CD4-positive, alpha-beta T cell (primary cell): Measurements from ENCODE around the gene RABGEF1. TPM values are rescaled to one million over a fixed set of nuclear protein-coding genes. Genes with fewer than 3 reads are reported as not detected.

Source experiments
- ATAC-seq: fragments of 200-7000 bp; cut with Tn5 transposase; one replicate; pipeline ENCODE4 v1.10.0; 2022; ENCODE audit warnings: mild to moderate bottlenecking; ENCODE audit not compliant: poor library complexity
- CTCF ChIA-PET: fragments of 350-600 bp; sonication (Branson Sonifier 250); formaldehyde crosslinking; loops from one replicate; lab custom pipeline; 2021; ENCODE audit warnings: antibody characterized with exemption, inconsistent platforms; lab: Charles Lee
- POLR2A ChIA-PET: fragments of 350-600 bp; sonication (Branson Sonifier 250); formaldehyde crosslinking; loops from one replicate; lab custom pipeline; 2021; ENCODE audit warnings: antibody characterized with exemption, inconsistent platforms; lab: Charles Lee
- DNase-seq, 14 experiments: peaks; one replicate each; pipeline ENCODE4 v3.0.0-alpha.2; 2013 to 2020; ENCODE audit warnings: mixed read lengths in 2 of 14
- H3K27ac ChIP-seq, 2 donors: one replicate each; pipeline versions ENCODE4 v1.5.1 to v1.7.0; 2013; ENCODE audit warnings: low read length in 2 of 2, low read depth in 1 of 2, mild to moderate bottlenecking in 1 of 2
- H3K27me3 ChIP-seq, 2 experiments: 1 replicate in 1 of 2; 2 replicates in 1 of 2; pipeline versions ENCODE4 v1.6.1 to v1.7.0; 2013; ENCODE audit warnings: low read length in 2 of 2, control low read depth in 1 of 2, mild to moderate bottlenecking in 1 of 2, moderate library complexity in 1 of 2; ENCODE audit not compliant: insufficient read depth in 2 of 2, control insufficient read depth in 1 of 2
- H3K36me3 ChIP-seq: one replicate; pipeline ENCODE4 v1.6.1; 2013; ENCODE audit warnings: low read length, control low read depth; ENCODE audit not compliant: insufficient read depth
- H3K4me1 ChIP-seq: one replicate; pipeline ENCODE4 v1.6.1; 2013; ENCODE audit warnings: low read length, control low read depth; ENCODE audit not compliant: insufficient read depth
- H3K4me3 ChIP-seq: one replicate; pipeline ENCODE4 v1.5.1; 2013; ENCODE audit warnings: mild to moderate bottlenecking, low read length, moderate library complexity
- H3K9me3 ChIP-seq, 2 experiments: 1 replicate in 1 of 2; 2 replicates in 1 of 2; pipeline versions ENCODE4 v1.6.1 to v1.7.0; 2013; ENCODE audit warnings: low read length in 2 of 2, mild to moderate bottlenecking in 2 of 2, control low read depth in 1 of 2, moderate library complexity in 1 of 2; ENCODE audit not compliant: control insufficient read depth in 1 of 2, insufficient read depth in 1 of 2
- H3K27ac Mint-ChIP-seq: one replicate; pipeline ENCODE4 v1.8.0; 2020; ENCODE audit warnings: mixed read lengths
- H3K27me3 Mint-ChIP-seq: one replicate; pipeline ENCODE4 v1.8.0; 2021; ENCODE audit warnings: mixed read lengths
- H3K36me3 Mint-ChIP-seq: one replicate; pipeline ENCODE4 v1.8.0; 2021; ENCODE audit warnings: low read depth, mixed read lengths
- H3K4me1 Mint-ChIP-seq: one replicate; pipeline ENCODE4 v1.8.0; 2021; ENCODE audit warnings: low read depth, mixed read lengths
- H3K4me3 Mint-ChIP-seq: one replicate; pipeline ENCODE4 v1.8.0; 2020; ENCODE audit warnings: mild to moderate bottlenecking, mixed read lengths
- H3K9me3 Mint-ChIP-seq: one replicate; pipeline ENCODE4 v1.8.0; 2020; ENCODE audit warnings: mixed read lengths
- intact Hi-C, 2 experiments: fragments of 100-400 bp; cut with DNase I in 1 of 2; cut with micrococcal nuclease in 1 of 2; formaldehyde crosslinking; loops; one replicate each; pipeline versions ENCODE4 v1.15.1 to v1.9.0; 2023 to 2025; cut with DNase I, micrococcal nuclease
- total RNA-seq, 174 experiments: library from RNA in 2 of 174; stranded (reverse) in 2 of 174; gene quantifications; one replicate each; pipeline ENCODE4 v1.2.3 and lab custom pipeline; 2021 to 2026
- TF ChIP-seq, protein P1 (sequence below): fragments of 200-600 bp; IDR thresholded peaks from one replicate; pipeline ENCODE4 v1.8.0; 2022; ENCODE audit warnings: antibody characterized with exemption, mild to moderate bottlenecking

RABGEF1 gene
- total RNA-seq, 2 experiments from 2014 or later, result 18.9 to 20.1 TPM

GRCh38 chr7:66731986-66732385 is 8.5 kb upstream of the RABGEF1 start:
- H3K27ac Mint-ChIP-seq, result no peak overlapping the region
- Histone ChIP-seq H3K27me3 (no peaks in the 10 kb centered on the region), H3K9me3 (peaks cover 0 to 6% of the 10 kb centered on the region in 2 experiments), H3K36me3 (peaks cover 9% of the 10 kb centered on the region), H3K4me3 (no peak overlapping the region), H3K27ac (no peak overlapping the region), H3K4me1 (peaks cover 3% of the 10 kb centered on the region)
- no peak overlapping the region for H3K4me3 Mint-ChIP-seq
- peaks cover 25% of the 10 kb centered on the region for H3K4me1 Mint-ChIP-seq
- intact Hi-C loops, result no loop called here
- no peak for ATAC-seq
- ChIA-PET POLR2A (no interaction called here), CTCF (no interaction called here)
- DNase-seq, result no peak
- H3K9me3 Mint-ChIP-seq, result peaks cover 6% of the 10 kb centered on the region
- TF ChIP-seq, protein P1, sequence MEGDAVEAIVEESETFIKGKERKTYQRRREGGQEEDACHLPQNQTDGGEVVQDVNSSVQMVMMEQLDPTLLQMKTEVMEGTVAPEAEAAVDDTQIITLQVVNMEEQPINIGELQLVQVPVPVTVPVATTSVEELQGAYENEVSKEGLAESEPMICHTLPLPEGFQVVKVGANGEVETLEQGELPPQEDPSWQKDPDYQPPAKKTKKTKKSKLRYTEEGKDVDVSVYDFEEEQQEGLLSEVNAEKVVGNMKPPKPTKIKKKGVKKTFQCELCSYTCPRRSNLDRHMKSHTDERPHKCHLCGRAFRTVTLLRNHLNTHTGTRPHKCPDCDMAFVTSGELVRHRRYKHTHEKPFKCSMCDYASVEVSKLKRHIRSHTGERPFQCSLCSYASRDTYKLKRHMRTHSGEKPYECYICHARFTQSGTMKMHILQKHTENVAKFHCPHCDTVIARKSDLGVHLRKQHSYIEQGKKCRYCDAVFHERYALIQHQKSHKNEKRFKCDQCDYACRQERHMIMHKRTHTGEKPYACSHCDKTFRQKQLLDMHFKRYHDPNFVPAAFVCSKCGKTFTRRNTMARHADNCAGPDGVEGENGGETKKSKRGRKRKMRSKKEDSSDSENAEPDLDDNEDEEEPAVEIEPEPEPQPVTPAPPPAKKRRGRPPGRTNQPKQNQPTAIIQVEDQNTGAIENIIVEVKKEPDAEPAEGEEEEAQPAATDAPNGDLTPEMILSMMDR, result no peak
- H3K36me3 Mint-ChIP-seq, result peaks cover 23% of the 10 kb centered on the region
- no peaks in the 10 kb centered on the region for H3K27me3 Mint-ChIP-seq

DNA sequence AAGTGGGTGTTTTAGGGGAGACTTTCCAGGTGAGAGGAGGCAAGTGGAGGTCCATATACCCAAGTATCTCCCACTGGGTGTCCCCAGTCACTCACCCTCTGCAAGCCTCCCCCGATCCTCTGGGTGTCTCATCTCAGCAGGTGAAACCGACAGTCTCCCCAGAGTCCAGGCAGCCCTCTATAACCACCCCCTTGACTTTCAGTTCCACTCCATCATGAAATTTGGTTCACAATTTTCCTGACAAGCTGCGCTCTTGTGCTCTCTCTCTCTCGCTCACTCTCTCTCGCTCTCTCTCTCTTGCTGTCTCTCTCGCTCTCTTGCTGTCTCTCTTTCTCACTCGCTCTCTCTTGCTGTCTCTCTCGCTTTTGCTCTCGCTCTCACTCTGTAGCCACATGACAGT is 8.1 kb upstream of the RABGEF1 start:
- peaks cover 9% of the 10 kb centered on the region for H3K36me3 ChIP-seq
- Mint-ChIP-seq H3K27ac (no peak overlapping the region), H3K4me3 (no peak overlapping the region), H3K4me1 (peaks cover 28% of the 10 kb centered on the region), H3K9me3 (peaks cover 6% of the 10 kb centered on the region), H3K36me3 (peaks cover 23% of the 10 kb centered on the region), H3K27me3 (no peaks in the 10 kb centered on the region)
- TF ChIP-seq, protein P1, result no peak
- intact Hi-C loops, result no loop called here
- no peak for DNase-seq
- H3K27me3 ChIP-seq, result no peaks in the 10 kb centered on the region
- ChIA-PET POLR2A (no interaction called here), CTCF (no interaction called here)
- H3K4me1 ChIP-seq, result peaks cover 6% of the 10 kb centered on the region
- H3K9me3 ChIP-seq, result peaks cover 0 to 6% of the 10 kb centered on the region in 2 experiments
- no peak for ATAC-seq
- no peak overlapping the region for H3K4me3 ChIP-seq
- no peak overlapping the region for H3K27ac ChIP-seq

DNA sequence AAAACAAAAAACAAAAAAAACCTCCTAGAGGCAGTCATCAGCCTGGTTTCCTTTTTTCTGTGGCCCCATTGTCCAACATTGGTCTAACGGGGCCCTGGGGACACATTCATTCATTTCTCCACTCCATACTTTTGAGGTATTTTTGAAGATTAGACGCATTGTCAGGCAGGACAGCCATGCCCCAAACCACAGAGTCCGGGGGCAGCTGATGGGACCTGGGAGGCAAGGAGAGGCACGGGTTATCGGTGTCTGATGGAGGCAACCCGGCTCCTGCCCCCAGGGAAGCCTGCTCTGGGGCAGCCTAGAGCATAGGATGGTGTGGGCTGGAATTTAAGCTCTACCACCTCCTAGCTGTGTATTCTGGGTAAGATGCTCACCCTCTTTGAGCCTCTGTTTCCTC is 6.5 kb upstream of the RABGEF1 start:
- peaks cover 6% of the 10 kb centered on the region for H3K9me3 Mint-ChIP-seq
- Histone ChIP-seq H3K4me1 (peaks cover 9% of the 10 kb centered on the region), H3K27ac (no peak overlapping the region), H3K27me3 (no peaks in the 10 kb centered on the region), H3K36me3 (peaks cover 9% of the 10 kb centered on the region), H3K9me3 (peaks cover 0 to 6% of the 10 kb centered on the region in 2 experiments), H3K4me3 (no peak overlapping the region)
- TF ChIP-seq, protein P1, result no peak
- DNase-seq (no peak), ATAC-seq (no peak)
- ChIA-PET CTCF (no interaction called here), POLR2A (no interaction called here)
- intact Hi-C loops, result loop anchor here in 1 of 2 experiments (2.0 kb wide), 1 partner anchor 53 kb away; no protein-coding TSS in a partner anchor
- H3K36me3 Mint-ChIP-seq, result peaks cover 13% of the 10 kb centered on the region
- no peak overlapping the region for H3K27ac Mint-ChIP-seq
- no peaks in the 10 kb centered on the region for H3K27me3 Mint-ChIP-seq
- no peak overlapping the region for H3K4me3 Mint-ChIP-seq
- H3K4me1 Mint-ChIP-seq, result peaks cover 28% of the 10 kb centered on the region
